ENCODE data around the gene C4A.

GRCh38 chr6:31968791-31969711 lies 12.8 kb upstream of the C4A start:
- TF ChIP-seq GLIS3 (CRISPR knock-in tag; IDR thresholded peaks at IDR 0.05) (no peak), SNAI2 (CRISPR knock-in tag; IDR thresholded peaks at IDR 0.05) (no peak), POU6F1 (CRISPR knock-in tag; IDR thresholded peaks at IDR 0.05; ENCODE audit: borderline replicate concordance, low read depth) (no peak), ARNTL (CRISPR knock-in tag; IDR thresholded peaks at IDR 0.05; ENCODE audit: borderline replicate concordance, low read depth) (no peak), RARB (CRISPR knock-in tag; IDR thresholded peaks at IDR 0.05) (no peak), ESRRG (CRISPR knock-in tag; IDR thresholded peaks at IDR 0.05) (no peak), TCF4 (CRISPR knock-in tag; IDR thresholded peaks at IDR 0.05; ENCODE audit: borderline replicate concordance) (no peak), ZFP30 (CRISPR knock-in tag; IDR thresholded peaks at IDR 0.05) (no peak), PATZ1 (CRISPR knock-in tag; IDR thresholded peaks at IDR 0.05; ENCODE audit: borderline replicate concordance) (no peak), BACH2 (CRISPR knock-in tag; IDR thresholded peaks at IDR 0.05; ENCODE audit: borderline replicate concordance) (no peak), ZNF70 (CRISPR knock-in tag; IDR thresholded peaks at IDR 0.05) (no peak), ZFP3 (CRISPR knock-in tag; IDR thresholded peaks at IDR 0.05) (no peak), CREB5 (CRISPR knock-in tag; IDR thresholded peaks at IDR 0.05; ENCODE audit: low read depth) (no peak)
